OCI-LY3 (cell line): ENCODE data around the gene AP3S1.

ENCODE experiments used
- CTCF ChIP-seq: fragments of 200-600, 300-600 bp; sonication (generic); IDR thresholded peaks from 2 replicates; pipeline ENCODE4 v1.5.1; 2014; ENCODE audit warnings: antibody characterized with exemption, low read length, low read depth
- EZH2phosphoT487 ChIP-seq: fragments of 200-600 bp; shearing (Covaris generic); IDR thresholded peaks from 2 replicates; pipeline ENCODE4 v1.6.1; 2018; ENCODE audit warnings: antibody characterized with exemption, mixed run types, low read depth

GRCh38 chr5:115843444-115844130 lies 1.9 kb downstream of the AP3S1 start:
- TF ChIP-seq CTCF (no peak), EZH2phosphoT487 (no peak)
